Neuronal stem cell (in vitro differentiated cells): ENCODE measurements around the gene QRICH2.
"Not testable (repeated sequence)": the region's sequence is repeated elsewhere in the genome, so short reads cannot be mapped to it uniquely, and the experiment has no call there.

Source experiments
- DNase-seq: peaks from one replicate; pipeline ENCODE4 v3.0.0-alpha.2; 2013; ENCODE audit warnings: low spot score
- H2AFZ ChIP-seq: one replicate; pipeline ENCODE4 v1.6.1; 2013; ENCODE audit warnings: mild to moderate bottlenecking, low read length, inconsistent platforms
- H2AK5ac ChIP-seq: 2 replicates; pipeline ENCODE4 v1.6.1; 2013; ENCODE audit warnings: low read depth, mild to moderate bottlenecking, inconsistent platforms, low read length, moderate library complexity, mixed read lengths
- H2BK120ac ChIP-seq: 2 replicates; pipeline ENCODE4 v1.6.1; 2013; ENCODE audit warnings: low read depth, mild to moderate bottlenecking, inconsistent platforms, low read length, moderate library complexity, mixed read lengths
- H2BK12ac ChIP-seq: one replicate; pipeline ENCODE4 v1.6.1; 2013; ENCODE audit warnings: low read length, inconsistent platforms
- H2BK15ac ChIP-seq: 2 replicates; pipeline ENCODE4 v1.6.1; 2013; ENCODE audit warnings: mild to moderate bottlenecking, low read length, inconsistent platforms, mixed read lengths
- H2BK5ac ChIP-seq: one replicate; pipeline ENCODE4 v1.6.1; 2013; ENCODE audit warnings: inconsistent platforms, mild to moderate bottlenecking, low read length, moderate library complexity
- H3K14ac ChIP-seq: one replicate; pipeline ENCODE4 v1.6.1; 2013; ENCODE audit warnings: low read length, inconsistent platforms
- H3K18ac ChIP-seq: 2 replicates; pipeline ENCODE4 v1.6.1; 2013; ENCODE audit warnings: low read length, inconsistent platforms
- H3K23ac ChIP-seq: 2 replicates; pipeline ENCODE4 v1.6.1; 2013; ENCODE audit warnings: low read depth, mild to moderate bottlenecking, mixed read lengths, low read length, inconsistent platforms; ENCODE audit not compliant: poor library complexity
- H3K27ac ChIP-seq: replicated peaks from 3 replicates; pipeline ENCODE4 v1.5.1; 2013; ENCODE audit warnings: low read length, inconsistent platforms
- H3K27me3 ChIP-seq, 3 experiments: 2 replicates each; pipeline ENCODE4 v1.6.1; 2013; ENCODE audit warnings: low read length in 3 of 3, mild to moderate bottlenecking in 2 of 3, inconsistent platforms in 1 of 3, low read depth in 1 of 3, mixed read lengths in 1 of 3, moderate library complexity in 1 of 3; ENCODE audit not compliant: control insufficient read depth in 3 of 3, insufficient read depth in 3 of 3
- H3K36me3 ChIP-seq, 2 donors: replicated peaks in 1 of 2; 2 replicates each; pipeline ENCODE4 v1.6.1; 2013; ENCODE audit warnings: low read length in 2 of 2; ENCODE audit not compliant: control insufficient read depth in 2 of 2, insufficient read depth in 2 of 2
- H3K4ac ChIP-seq: 2 replicates; pipeline ENCODE4 v1.6.1; 2013; ENCODE audit warnings: inconsistent platforms, mild to moderate bottlenecking, low read length, moderate library complexity
- H3K4me1 ChIP-seq, 2 donors: 1 replicate in 1 of 2; 2 replicates in 1 of 2; pipeline ENCODE4 v1.6.1; 2013; ENCODE audit warnings: low read length in 2 of 2, low read depth in 1 of 2; ENCODE audit not compliant: control insufficient read depth in 2 of 2, insufficient read depth in 1 of 2
- H3K4me2 ChIP-seq: one replicate; pipeline ENCODE4 v1.6.1; 2013; ENCODE audit warnings: mild to moderate bottlenecking, low read length, inconsistent platforms; ENCODE audit not compliant: insufficient read depth, poor library complexity, severe bottlenecking
- H3K4me3 ChIP-seq, 2 donors: 2 replicates each; pipeline ENCODE4 v1.5.1; 2013; ENCODE audit warnings: low read length in 2 of 2, mild to moderate bottlenecking in 2 of 2, inconsistent platforms in 1 of 2, moderate library complexity in 1 of 2
- H3K79me1 ChIP-seq: one replicate; pipeline ENCODE4 v1.6.1; 2013; ENCODE audit warnings: low read depth, mild to moderate bottlenecking, inconsistent platforms, low read length, moderate library complexity
- H3K9ac ChIP-seq: one replicate; pipeline ENCODE4 v1.6.1; 2013; ENCODE audit warnings: mild to moderate bottlenecking, low read depth, low read length, inconsistent platforms; ENCODE audit not compliant: poor library complexity
- H3K9me3 ChIP-seq, 2 donors: replicated peaks in 1 of 2; 2 replicates each; pipeline versions ENCODE3 to v1.6.1; 2013; ENCODE audit warnings: low read length in 2 of 2, mild to moderate bottlenecking in 2 of 2, inconsistent platforms in 1 of 2, low read depth in 1 of 2, mixed read lengths in 1 of 2, moderate library complexity in 1 of 2; ENCODE audit not compliant: control insufficient read depth in 2 of 2, insufficient read depth in 1 of 2
- H4K8ac ChIP-seq: one replicate; pipeline ENCODE4 v1.6.1; 2013; ENCODE audit warnings: low read depth, mild to moderate bottlenecking, inconsistent platforms, low read length, moderate library complexity
- H4K91ac ChIP-seq: one replicate; pipeline ENCODE4 v1.6.1; 2013; ENCODE audit warnings: low read length, low read depth, mild to moderate bottlenecking, inconsistent platforms; ENCODE audit not compliant: poor library complexity
- WGBS, 2 donors: extraction: QIAGEN DNeasy Blood & Tissue Kit; methylation state at CpG; one replicate each; pipeline ENCODE4 v1.1.7; 2013; ENCODE audit warnings: missing lambda C conversion rate in 2 of 2, mixed read lengths in 1 of 2; ENCODE audit not compliant: insufficient read length in 2 of 2, insufficient replicate concordance in 1 of 2; ENCODE audit errors: extremely low coverage in 2 of 2; 5-methylcytosine and 5-hydroxymethylcytosine counted together

Gene QRICH2

DNA sequence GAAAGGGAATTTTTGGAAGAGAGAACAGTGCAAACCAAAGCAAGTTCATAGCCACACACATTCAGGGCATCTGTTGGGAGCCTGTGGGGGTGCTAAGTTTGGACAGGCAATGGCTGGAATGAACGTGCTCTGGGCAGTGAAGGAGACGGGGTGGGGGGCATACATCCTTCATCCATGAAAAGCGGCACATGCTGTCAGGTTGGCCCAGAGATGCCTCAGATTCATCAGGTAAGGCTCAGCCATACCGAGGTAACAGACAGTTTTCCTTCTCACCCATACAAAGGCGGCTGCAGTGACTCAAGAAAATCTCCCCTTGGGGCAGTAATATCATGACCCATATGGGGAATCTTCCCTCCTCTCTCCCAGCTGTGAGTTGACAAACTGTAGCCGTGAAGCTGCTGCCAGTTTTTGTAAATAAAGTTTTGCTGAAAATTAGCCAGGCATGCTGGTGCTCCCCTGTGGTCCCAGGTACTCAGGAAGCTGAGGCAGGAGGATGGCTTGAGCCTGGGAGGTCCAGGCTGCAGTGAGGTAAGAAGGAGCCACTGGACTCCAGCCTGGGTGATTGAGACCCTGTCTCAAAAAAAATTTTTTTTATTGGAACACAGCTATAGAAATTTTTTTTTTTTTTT is 52.2 kb downstream of the QRICH2 start:
- Histone ChIP-seq H3K36me3 (no peaks in the 10 kb centered on the region), H3K4ac (no peak overlapping the region), H3K4me1 (peaks cover 10 to 16% of the 10 kb centered on the region in 2 donors), H2BK5ac (no peak overlapping the region), H3K27me3 (no peaks in the 10 kb centered on the region), H2BK120ac (no peak overlapping the region), H2BK12ac (no peak overlapping the region), H3K9me3 (peaks cover 0 to 4% of the 10 kb centered on the region in 2 donors), H3K14ac (no peak overlapping the region), H2AFZ (no peak overlapping the region), H2BK15ac (no peak overlapping the region), H4K8ac (no peak overlapping the region), H2AK5ac (no peak overlapping the region), H3K23ac (no peak overlapping the region), H3K4me2 (no peak overlapping the region), H3K4me3 (no peak overlapping the region), H3K18ac (no peak overlapping the region), H3K9ac (no peak overlapping the region), H3K79me1 (no peaks in the 10 kb centered on the region), H3K27ac (no peak overlapping the region), H4K91ac (no peak overlapping the region)
- DNase-seq, result no peak
- no CpG with 5 or more reads among the region's 6 CpGs for WGBS, 2 donors

DNA sequence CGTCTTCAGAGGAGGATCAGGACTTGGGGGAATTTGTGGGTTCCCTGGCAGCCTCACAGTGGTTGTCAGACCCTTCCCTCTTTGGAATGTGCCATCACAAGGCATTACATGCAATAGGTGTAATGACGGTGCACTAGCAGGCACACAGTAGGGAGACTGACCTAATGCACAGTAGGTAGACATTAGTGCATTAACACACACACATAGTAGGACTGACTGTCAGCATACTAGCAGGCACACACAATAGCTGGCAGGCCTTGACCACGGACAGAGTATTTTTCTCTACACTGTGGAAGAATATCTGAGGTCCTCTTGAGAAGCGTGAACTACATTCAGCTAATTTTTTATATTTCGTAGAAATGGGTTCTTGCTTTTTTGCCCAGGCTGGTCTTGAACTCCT is 53.8 kb downstream of the QRICH2 start:
- no CpG with 5 or more reads among the region's 5 CpGs for WGBS, 2 donors
- peaks cover 0 to 4% of the 10 kb centered on the region in 2 donors for H3K9me3 ChIP-seq

DNA sequence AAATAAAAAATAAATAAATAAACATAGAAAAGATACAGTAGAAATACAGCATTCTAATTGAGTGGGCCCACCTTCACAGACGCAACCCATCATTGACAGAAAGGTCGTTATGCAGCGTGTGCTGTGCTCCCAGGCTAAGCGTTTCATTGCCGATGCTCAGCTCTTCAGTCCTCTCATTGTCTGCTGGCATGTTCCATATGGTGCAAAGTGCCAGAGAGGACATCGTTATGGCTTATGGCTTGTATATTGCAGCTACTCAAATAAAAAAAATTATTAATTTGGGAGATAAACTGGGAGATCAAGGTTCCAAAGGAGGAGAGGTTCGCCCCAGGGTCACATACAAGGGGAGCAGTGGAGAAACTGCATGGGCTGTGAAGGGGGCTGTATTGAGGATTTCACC is 54.2 kb downstream of the QRICH2 start:
- Histone ChIP-seq H3K36me3 (no peaks in the 10 kb centered on the region), H3K27ac (no peak overlapping the region), H2AFZ (no peak overlapping the region), H4K8ac (no peak overlapping the region), H2BK15ac (no peak overlapping the region), H3K4me3 (no peak overlapping the region), H2BK12ac (no peak overlapping the region), H4K91ac (no peak overlapping the region), H3K18ac (no peak overlapping the region), H2BK120ac (no peak overlapping the region), H3K9ac (no peak overlapping the region), H3K23ac (peak overlapping the region; percentile 45), H3K4me1 (peaks cover 4 to 8% of the 10 kb centered on the region in 2 donors), H3K27me3 (no peaks in the 10 kb centered on the region), H3K79me1 (no peaks in the 10 kb centered on the region), H3K4me2 (no peak overlapping the region), H3K9me3 (peaks cover 0 to 4% of the 10 kb centered on the region in 2 donors), H3K14ac (peak overlapping the region; percentile 14), H3K4ac (no peak overlapping the region), H2AK5ac (peak overlapping the region; percentile 5), H2BK5ac (no peak overlapping the region)
- no peak for DNase-seq
- WGBS, 2 donors, result no CpG with 5 or more reads among the region's 7 CpGs

More for the DNA sequence above, 53.8 kb downstream of the QRICH2 start:
- no peak overlapping the region for H3K18ac ChIP-seq
- H3K4me2 ChIP-seq, result no peak overlapping the region
- no peak overlapping the region for H2BK15ac ChIP-seq
- no peak overlapping the region for H2AFZ ChIP-seq
- no peak overlapping the region for H2BK5ac ChIP-seq
- no peak overlapping the region for H4K91ac ChIP-seq
- peaks cover 6 to 10% of the 10 kb centered on the region in 2 donors for H3K4me1 ChIP-seq
- H3K14ac ChIP-seq, result peak overlapping the region; percentile 14
- H3K36me3 ChIP-seq, result no peaks in the 10 kb centered on the region
- H3K27ac ChIP-seq, result no peak overlapping the region
- H2BK12ac ChIP-seq, result no peak overlapping the region
- H3K23ac ChIP-seq, result peak overlapping the region; percentile 45
- H3K4me3 ChIP-seq, result no peak overlapping the region
- no peaks in the 10 kb centered on the region for H3K79me1 ChIP-seq
- DNase-seq, result no peak
- H2AK5ac ChIP-seq, result peak overlapping the region; percentile 5
- H2BK120ac ChIP-seq, result no peak overlapping the region
- H4K8ac ChIP-seq, result no peak overlapping the region
- H3K4ac ChIP-seq, result no peak overlapping the region
- H3K9ac ChIP-seq, result peak overlapping the region; percentile 50
- no peaks in the 10 kb centered on the region for H3K27me3 ChIP-seq

DNA sequence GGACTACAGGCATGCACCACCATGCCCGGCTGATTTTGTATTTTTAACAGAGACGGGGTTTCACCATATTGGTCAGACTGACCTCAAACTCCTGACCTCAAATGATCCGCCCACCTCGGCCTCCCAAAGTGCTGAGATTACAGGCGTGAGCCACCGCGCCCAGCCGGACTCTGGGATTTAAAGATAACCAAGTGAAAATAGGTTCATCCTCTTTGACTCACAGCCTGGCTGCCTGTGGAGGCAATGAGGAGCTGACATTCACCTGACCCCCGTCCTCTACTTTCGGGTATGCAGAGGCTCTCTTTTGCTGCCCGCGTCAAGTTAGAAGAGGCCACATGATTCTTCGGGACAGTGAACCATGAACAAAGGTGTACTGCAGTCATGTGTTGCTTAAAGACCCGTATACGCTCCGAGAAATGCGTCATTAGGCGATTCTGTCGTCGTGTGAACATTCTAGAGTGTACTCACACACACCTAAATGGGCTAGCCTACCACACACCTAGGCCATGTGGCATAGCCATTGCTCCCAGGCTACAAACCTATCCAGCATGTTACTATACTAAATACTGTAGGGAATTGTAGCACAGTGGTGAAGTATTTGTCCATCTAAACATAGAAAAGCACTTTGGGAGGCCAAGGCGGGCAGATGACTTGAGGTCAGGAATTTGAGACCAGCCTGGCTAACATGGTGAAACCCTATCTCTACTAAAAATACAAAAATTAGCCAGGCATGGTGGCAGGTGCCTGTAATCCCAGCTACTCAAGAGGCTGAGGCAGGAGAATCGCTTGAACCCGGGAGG is 54.9 kb downstream of the QRICH2 start:
- not testable (repeated sequence) for H3K4me3 ChIP-seq, H4K8ac ChIP-seq, H3K4me1 ChIP-seq, H2AK5ac ChIP-seq, H2BK12ac ChIP-seq, H2AFZ ChIP-seq, H3K9me3 ChIP-seq, H3K79me1 ChIP-seq, H3K27ac ChIP-seq, H2BK5ac ChIP-seq, H3K14ac ChIP-seq, H3K27me3 ChIP-seq, H2BK120ac ChIP-seq, H2BK15ac ChIP-seq, H3K4ac ChIP-seq, H3K18ac ChIP-seq, H3K36me3 ChIP-seq, H4K91ac ChIP-seq, H3K23ac ChIP-seq, DNase-seq, H3K9ac ChIP-seq, H3K4me2 ChIP-seq
- WGBS, 2 donors, result no CpG with 5 or more reads among the region's 23 CpGs
